Activated T-cell treated with anti-CD3 and anti-CD28 coated beads, Interleukin-2, amount 50 U/mL, for 48 hours (primary cell): ENCODE results near the gene CDKN1A.

ENCODE experiments used
- DNase-seq, 2 experiments: peaks; one replicate each; pipeline ENCODE4 v3.0.0-alpha.2; 2020

CDKN1A gene

GRCh38 chr6:36656441-36656840 is 22.1 kb upstream of the CDKN1A start:
- DNase-seq, result no peak

- no peak for DNase-seq
Observed at GRCh38 chr6:36657271-36657670, 21.2 kb upstream of the CDKN1A start.

GRCh38 chr6:36657942-36658544 is 20.5 kb upstream of the CDKN1A start:
- DNase-seq, result no peak

GRCh38 chr6:36659271-36659670 is 19.2 kb upstream of the CDKN1A start:
- DNase-seq, result no peak

- DNase-seq, result no peak
Observed at GRCh38 chr6:36660771-36661471, 17.6 kb upstream of the CDKN1A start.

- no peak for DNase-seq
Observed at GRCh38 chr6:36662380-36662779, 16.1 kb upstream of the CDKN1A start.

- no peak for DNase-seq
Observed at GRCh38 chr6:36662827-36663256, 15.7 kb upstream of the CDKN1A start.

GRCh38 chr6:36663504-36664446 is 14.7 kb upstream of the CDKN1A start:
- no peak for DNase-seq

GRCh38 chr6:36665180-36665579 is 13.3 kb upstream of the CDKN1A start:
- no peak for DNase-seq

- no peak for DNase-seq
Observed at GRCh38 chr6:36666287-36666686, 12.2 kb upstream of the CDKN1A start.

GRCh38 chr6:36666826-36667591 is 11.5 kb upstream of the CDKN1A start:
- DNase-seq, result no peak

GRCh38 chr6:36668591-36668990 is 9.9 kb upstream of the CDKN1A start:
- DNase-seq, result no peak

- no peak for DNase-seq
Observed at GRCh38 chr6:36669002-36669401, 9.5 kb upstream of the CDKN1A start.

GRCh38 chr6:36670271-36670670 is 8.2 kb upstream of the CDKN1A start:
- DNase-seq, result no peak

- DNase-seq, result no peak
Observed at GRCh38 chr6:36671687-36672375, 6.7 kb upstream of the CDKN1A start.

GRCh38 chr6:36673882-36674281 is 4.6 kb upstream of the CDKN1A start:
- DNase-seq, result no peak

GRCh38 chr6:36674942-36675341 is 3.6 kb upstream of the CDKN1A start:
- DNase-seq, result no peak

GRCh38 chr6:36676141-36677058 is 2.1 kb upstream of the CDKN1A start:
- DNase-seq, result no peak

- no peak for DNase-seq
Observed at GRCh38 chr6:36677059-36677749, 1.3 kb upstream of the CDKN1A start.

- DNase-seq, result no peak
Observed at GRCh38 chr6:36677753-36678487, 594 bp upstream of the CDKN1A start.
